Activated T-cell treated with anti-CD3 and anti-CD28 coated beads, Interleukin-2, amount 50 U/mL, for 48 hours (primary cell): Measurements from ENCODE around the gene NDUFAF8.
A peak's percentile ranks its signal among the peaks of the same experiment; 100 is the strongest.

Source experiments
- DNase-seq, 2 experiments: peaks; one replicate each; pipeline ENCODE4 v3.0.0-alpha.2; 2020

NDUFAF8 gene

GRCh38 chr17:81277946-81278693, 39.0 kb downstream of the NDUFAF8 start:
- no peak for DNase-seq

DNA sequence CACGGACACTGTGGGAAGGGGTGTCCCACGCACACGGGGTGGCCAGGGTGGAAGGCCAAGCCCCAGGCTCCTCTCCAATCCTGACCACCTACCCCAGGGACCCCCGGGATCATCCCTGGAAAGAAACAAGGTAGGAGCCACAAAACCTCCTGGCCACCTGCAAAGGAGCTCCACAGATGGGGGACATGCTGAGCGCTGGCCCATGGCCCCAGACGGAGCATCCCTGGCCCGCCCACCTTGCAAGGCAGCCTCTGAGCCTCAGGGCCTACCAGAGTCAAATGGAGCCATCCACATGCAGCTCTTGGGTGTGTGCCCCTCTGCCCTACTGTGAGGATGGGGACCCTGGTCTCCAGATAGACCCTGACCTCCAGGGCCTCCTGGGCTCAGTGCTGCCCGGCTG, 39.7 kb downstream of the NDUFAF8 start:
- no peak for DNase-seq

DNA sequence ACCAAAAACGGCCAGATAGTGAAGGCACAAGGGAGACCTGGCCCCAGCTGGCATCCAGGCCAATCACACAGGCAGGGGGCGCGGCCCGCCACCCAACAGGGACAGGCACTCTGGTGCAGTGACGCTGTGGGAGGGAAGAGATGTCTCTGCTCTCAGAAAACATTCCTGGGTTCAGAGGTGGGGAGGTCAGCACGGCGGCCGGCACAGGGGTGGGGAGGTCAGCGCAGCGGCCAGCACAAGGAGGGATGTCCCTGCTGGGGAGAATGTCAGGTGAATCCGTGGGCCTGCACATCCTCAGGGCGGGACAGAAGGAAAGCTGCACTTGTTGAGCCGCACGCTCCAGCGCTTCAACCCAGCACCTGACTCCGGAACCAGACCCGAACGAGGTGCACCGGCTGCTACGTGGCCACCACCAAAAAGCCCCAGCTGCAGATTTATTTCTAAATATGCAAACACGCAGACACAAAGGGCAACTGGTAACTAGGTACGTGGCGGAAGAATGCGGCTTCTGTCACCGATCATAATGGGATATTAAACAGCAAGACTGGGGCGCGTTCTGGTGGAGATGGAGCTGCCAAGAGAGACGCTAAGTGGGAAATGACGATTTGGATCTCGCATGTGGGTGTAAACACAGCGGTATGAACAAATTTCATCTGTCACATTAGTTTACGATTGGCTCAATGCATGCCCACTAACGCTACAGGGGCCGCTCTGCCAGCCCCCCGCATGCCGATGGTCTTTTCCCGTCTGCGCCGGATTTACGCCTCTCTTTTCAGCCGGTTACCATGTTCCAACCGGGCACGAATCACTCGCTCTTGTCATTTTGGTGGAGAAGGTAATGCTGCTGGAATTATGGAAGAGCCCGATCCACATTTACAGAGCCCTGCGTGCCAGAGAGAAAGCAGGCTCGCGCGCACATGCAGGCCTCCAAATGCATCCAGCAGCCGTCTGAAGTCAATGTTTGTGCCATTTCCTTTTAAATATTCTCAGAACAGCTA, 40.5 kb downstream of the NDUFAF8 start:
- DNase-seq, result no peak

DNA sequence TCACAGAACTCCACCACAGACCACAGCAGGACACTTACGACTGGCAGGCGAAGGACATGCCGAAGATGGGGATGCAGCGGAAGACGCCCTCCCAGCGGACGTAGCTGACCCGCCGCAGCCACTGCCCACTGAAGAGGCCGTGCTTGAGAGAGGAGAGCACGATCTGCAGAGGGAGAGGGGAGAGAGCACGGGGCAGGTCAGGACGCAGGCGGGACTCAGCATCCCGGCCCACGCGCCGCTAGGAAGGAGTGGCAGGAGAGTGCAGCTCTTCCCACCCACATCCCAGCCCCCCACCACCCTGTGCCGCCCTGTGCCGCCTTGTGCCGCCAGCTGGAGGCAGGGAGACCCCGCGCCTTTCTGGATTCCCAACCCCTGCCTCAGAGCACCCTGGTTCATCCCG, 41.5 kb downstream of the NDUFAF8 start:
- no peak for DNase-seq

DNA sequence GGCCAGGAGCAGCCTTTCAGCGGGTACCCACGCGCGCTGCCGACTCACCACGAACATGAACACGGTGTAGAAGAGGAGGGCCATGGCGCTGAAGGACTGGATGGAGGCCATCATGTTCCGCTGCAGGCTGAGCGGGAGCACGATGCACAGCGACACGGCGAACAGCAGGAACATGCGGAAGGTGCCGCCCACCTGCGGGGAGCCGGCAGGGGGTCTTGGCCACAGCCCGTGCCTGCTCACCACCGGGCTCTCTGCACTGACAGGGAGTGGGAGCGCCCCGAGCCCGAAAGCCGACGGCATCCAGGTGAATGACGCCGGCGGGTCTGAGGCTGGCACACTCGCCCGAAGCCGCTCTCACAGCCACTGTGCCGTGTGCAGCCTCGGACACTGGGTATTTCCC, 43.0 kb downstream of the NDUFAF8 start:
- DNase-seq, result no peak

GRCh38 chr17:81282876-81283275, 43.8 kb downstream of the NDUFAF8 start:
- DNase-seq, result no peak

- DNase-seq, result peak; percentile 78 to 82
Measured at GRCh38 chr17:81285179-81285878, 46.2 kb downstream of the NDUFAF8 start.

DNA sequence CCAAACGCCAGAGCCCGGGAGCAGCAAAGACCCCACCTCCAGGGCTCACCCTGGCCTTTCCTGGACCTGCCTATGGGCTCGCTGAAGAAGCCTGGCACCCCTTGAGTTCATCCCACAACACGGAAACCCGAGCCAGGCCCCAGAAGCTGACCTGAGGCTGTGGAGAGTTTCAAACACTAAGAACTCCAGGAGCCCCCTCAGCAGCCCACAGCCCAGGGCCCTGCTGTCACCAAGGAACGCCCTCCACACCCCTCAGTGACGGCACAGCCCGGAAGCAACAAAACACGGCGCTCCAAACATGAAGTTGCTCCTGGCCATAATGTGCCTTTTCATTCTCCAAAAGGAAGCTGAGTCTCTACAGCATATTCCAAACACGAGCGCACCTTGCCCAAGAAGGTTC, 46.8 kb downstream of the NDUFAF8 start:
- DNase-seq, result no peak

DNA sequence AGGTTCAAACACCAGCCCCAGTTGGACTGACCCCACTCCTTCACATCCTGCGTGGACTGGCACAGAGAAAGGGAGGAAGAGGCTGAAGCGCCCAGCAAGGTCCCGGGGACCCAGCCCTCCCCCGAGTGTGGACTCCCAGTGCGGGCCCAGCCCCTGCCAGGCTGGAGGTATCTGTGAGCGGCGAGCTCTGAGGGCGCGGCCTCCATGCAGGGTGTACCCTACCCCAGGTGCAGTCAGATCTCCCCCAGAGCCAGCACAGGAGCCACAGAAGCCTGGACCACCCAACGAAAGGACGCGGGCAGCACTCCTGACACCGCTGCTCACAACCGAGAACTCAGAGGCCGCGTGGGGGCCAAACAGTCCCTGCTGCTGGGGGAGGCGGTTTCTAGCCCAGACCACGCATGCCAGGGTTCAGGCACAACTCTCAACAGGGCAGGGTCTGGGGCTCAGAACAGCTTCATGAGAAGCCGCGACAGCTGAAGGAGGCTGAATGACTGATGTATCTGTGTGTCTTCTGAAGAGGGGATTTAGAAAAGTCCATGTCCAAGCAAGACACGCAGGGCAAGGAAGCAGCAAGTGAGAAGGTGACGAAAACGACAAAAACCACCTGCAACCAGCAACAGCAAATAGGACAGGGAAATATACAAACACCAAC, 47.5 kb downstream of the NDUFAF8 start:
- no peak for DNase-seq

DNA sequence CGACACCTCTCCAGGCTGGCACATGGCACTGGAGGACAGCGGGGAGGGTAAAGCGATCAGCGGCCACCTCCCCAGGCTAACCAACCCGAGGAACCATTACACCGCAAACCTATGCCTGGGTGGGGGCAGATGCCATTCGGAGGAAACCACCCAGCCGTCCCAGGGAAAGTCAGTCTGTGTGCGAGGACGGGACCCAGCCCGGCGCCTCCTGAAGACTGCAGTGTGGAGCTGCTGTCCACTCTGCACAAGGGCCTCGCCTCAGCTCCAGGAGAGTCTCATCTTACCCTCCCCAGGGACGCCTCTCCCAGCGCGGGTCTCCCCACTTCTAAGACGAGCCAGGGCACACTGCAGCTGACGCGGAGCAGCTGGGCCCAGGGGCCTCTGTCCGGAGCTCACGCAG, 48.0 kb downstream of the NDUFAF8 start:
- DNase-seq, result no peak

- DNase-seq, result no peak
Measured at GRCh38 chr17:81287741-81288430, 48.8 kb downstream of the NDUFAF8 start.

- DNase-seq, result no peak
Measured at GRCh38 chr17:81288715-81289114, 49.6 kb downstream of the NDUFAF8 start.

- DNase-seq, result no peak
Measured at GRCh38 chr17:81289627-81290026, 50.5 kb downstream of the NDUFAF8 start.

DNA sequence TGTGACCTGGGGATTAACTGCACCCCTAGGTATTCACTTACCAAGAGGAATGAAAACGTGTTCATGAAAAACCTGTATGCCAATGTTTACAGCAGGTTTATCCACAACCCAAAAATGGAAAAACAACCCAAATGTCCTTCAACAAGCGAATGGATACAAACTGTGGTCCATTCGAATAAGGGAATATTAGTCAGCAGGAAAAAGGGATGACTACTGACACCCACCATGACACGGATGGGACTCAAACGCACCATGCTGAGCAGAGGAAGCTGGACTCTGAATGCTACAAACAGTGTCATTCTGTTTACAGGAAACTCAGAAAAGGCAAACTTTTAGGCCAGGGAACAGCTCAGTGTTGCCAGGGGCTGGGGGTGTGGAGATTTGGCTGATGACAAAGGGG, 51.1 kb downstream of the NDUFAF8 start:
- DNase-seq, result no peak
